HG02970 (cell line): ENCODE measurements around the gene TCP10L.

Experiments used
- ATAC-seq: cut with Tn5 transposase; IDR thresholded peaks from one replicate; pipeline ENCODE4 v1.9.1; 2021; ENCODE audit warnings: mild to moderate bottlenecking, moderate library complexity, moderate number of reproducible peaks; ENCODE audit not compliant: unreplicated experiment, low FRiP score

TCP10L gene

DNA sequence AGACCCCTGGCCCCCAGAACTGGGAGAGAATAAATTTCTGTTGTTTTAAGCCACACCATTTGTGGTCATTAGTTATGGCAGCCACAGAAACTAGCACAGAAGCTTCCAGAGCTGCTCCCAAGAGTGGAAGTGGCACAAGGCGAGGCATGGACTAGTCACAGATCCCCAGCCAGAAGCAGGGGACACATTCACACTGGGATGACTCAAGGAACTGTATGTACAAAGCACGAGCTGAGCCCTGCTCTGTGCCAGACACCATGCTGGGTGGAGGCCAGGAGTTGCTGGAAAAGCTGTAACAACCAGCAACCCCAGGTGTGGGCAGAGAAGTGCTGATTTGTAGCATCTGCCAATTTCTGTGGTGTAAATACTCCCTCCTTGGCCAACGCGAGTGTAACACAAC, 55.6 kb downstream of the TCP10L start:
- ATAC-seq: no peak

DNA sequence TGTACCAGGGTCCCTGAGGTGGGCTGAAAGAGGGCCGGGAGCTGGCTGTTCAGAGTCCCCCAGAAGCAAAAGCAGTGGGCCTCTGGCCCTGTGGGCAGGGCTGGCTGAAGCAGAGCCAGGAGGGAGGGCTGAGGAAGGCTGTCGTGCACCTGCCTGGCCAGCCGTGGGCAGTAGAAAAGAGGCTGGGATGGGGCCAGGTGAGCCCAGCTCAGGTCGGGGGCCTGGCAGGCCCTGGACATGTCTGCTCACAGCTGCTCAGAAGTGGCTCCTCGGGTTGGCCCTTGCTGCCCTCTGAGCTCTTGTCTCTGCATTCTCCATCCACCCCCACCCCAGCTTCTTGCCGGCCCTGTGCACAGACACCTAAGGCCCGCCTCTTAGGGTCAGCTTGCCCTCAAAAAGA, 60.0 kb downstream of the TCP10L start:
- no peak for ATAC-seq

DNA sequence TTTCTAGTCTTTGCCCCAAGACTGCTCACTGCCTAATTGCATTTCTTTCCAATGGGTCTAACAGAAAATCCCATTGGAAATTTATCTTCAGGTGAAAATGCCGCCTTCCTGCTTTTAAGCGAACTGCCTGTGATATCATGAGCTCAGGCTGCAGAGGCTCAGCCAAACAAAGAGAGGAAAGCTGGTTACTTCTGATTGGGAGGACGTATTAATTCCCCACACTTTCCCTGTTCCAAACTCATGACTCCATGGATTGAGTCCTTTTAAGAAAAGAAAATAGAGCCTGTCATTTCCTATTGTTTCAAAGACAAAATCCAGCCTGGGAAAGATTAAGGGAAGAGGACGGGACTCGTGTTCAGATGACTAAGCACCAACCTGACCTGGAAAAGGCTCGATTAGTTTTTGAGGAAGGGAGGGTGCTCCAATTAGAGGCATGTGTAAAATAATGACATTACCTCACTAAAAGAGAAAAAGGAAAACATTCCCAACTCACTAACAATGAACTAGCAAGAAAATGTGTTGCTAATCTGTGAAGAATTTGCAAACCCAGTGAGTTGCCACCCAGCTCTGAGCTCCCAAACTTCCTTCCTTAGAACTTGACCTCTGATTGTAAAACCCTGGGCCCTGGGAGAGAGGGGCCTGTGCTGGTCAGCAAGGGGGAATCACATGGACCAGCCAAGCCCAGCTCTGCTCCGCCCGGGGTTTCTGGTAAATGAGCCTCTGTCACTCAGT, 61.2 kb downstream of the TCP10L start:
- no peak for ATAC-seq
